AG08396 (cell line): Measurements from ENCODE around the gene CMBL.
A peak's percentile ranks its signal among the peaks of the same experiment; 100 is the strongest.
"Not testable (repeated sequence)": the region's sequence is repeated elsewhere in the genome, so short reads cannot be mapped to it uniquely, and the experiment has no call there.

Source experiments
- DNase-seq: peaks from one replicate; pipeline ENCODE4 v3.0.0; 2012; ENCODE audit warnings: low spot score, mixed read lengths

Gene CMBL

GRCh38 chr5:10285362-10285761 is 22.3 kb downstream of the CMBL start:
- not testable (repeated sequence) for DNase-seq

- peak; percentile 86 for DNase-seq
These were observed 23.6 kb downstream of the CMBL start for GRCh38 chr5:10283927-10284635.

GRCh38 chr5:10279925-10280720 is 27.6 kb downstream of the CMBL start:
- no peak for DNase-seq

- no peak for DNase-seq
These were observed 28.4 kb downstream of the CMBL start for GRCh38 chr5:10279328-10279727.

- DNase-seq = no peak
These were observed 28.9 kb downstream of the CMBL start for GRCh38 chr5:10278658-10279279.

GRCh38 chr5:10277773-10278630 is 29.7 kb downstream of the CMBL start:
- DNase-seq = no peak

- no peak for DNase-seq
These were observed 31.0 kb downstream of the CMBL start for GRCh38 chr5:10276691-10277090.

GRCh38 chr5:10275991-10276390 is 31.7 kb downstream of the CMBL start:
- DNase-seq = no peak

GRCh38 chr5:10275460-10275859 is 32.2 kb downstream of the CMBL start:
- no peak for DNase-seq

- not testable (repeated sequence) for DNase-seq
These were observed 34.9 kb downstream of the CMBL start for GRCh38 chr5:10272875-10273209.

- DNase-seq = no peak
These were observed 35.4 kb downstream of the CMBL start for GRCh38 chr5:10272053-10272874.

GRCh38 chr5:10268100-10268499 is 39.6 kb downstream of the CMBL start:
- no peak for DNase-seq

- DNase-seq = no peak
These were observed 40.9 kb downstream of the CMBL start for GRCh38 chr5:10266839-10267238.

- DNase-seq = no peak
These were observed 41.6 kb downstream of the CMBL start for GRCh38 chr5:10266137-10266536.

- no peak for DNase-seq
These were observed 42.2 kb downstream of the CMBL start for GRCh38 chr5:10265245-10266109.

GRCh38 chr5:10264604-10265003 is 43.1 kb downstream of the CMBL start:
- no peak for DNase-seq

GRCh38 chr5:10262995-10263394 is 44.7 kb downstream of the CMBL start:
- DNase-seq = no peak

GRCh38 chr5:10262121-10262774 is 45.5 kb downstream of the CMBL start:
- DNase-seq = no peak

GRCh38 chr5:10261065-10261464 is 46.6 kb downstream of the CMBL start:
- no peak for DNase-seq

- DNase-seq = no peak
These were observed 47.8 kb downstream of the CMBL start for GRCh38 chr5:10259899-10260298.
